Panc1 (cell line): ENCODE results near the gene GNB1. TPM values are rescaled to one million over a fixed set of nuclear protein-coding genes. Genes with fewer than 3 reads are reported as not detected.

ENCODE experiments used
- ATAC-seq: fragments of 200-7000 bp; cut with Tn5 transposase; 2 replicates; pipeline ENCODE4 v1.9.1; 2020; ENCODE audit warnings: mild to moderate bottlenecking, moderate library complexity
- BruUV-seq: library from RNA; stranded (reverse); fragments of 400-500 nt; replicated peaks from 2 replicates; lab custom pipeline; 2021; lab: Mats Ljungman, UMichigan
- CTCF ChIA-PET: fragments of 300-600 bp; sonication (Branson Sonifier 250); formaldehyde crosslinking; loops from one replicate; lab custom pipeline; 2022; ENCODE audit warnings: antibody characterized with exemption; lab: Charles Lee
- POLR2A ChIA-PET: fragments of 300-600 bp; sonication (Branson Sonifier 250); formaldehyde crosslinking; loops from one replicate; lab custom pipeline; 2022; ENCODE audit warnings: antibody characterized with exemption; lab: Charles Lee
- DNase-seq: peaks from one replicate; pipeline ENCODE4 v3.0.0-alpha.2; 2010; ENCODE audit warnings: low read depth, low spot score
- H3K27ac ChIP-seq: 2 replicates; pipeline ENCODE4 v1.5.1; 2011; ENCODE audit warnings: mild to moderate bottlenecking, low read length, inconsistent platforms
- H3K27me3 ChIP-seq: fragments of 200-500 bp; sonication (Bioruptor generic); 2 replicates; pipeline ENCODE4 v1.6.0; 2014; ENCODE audit warnings: low read length, inconsistent platforms; ENCODE audit not compliant: control insufficient read depth, insufficient read depth
- H3K36me3 ChIP-seq: fragments of 200-500 bp; sonication (Bioruptor generic); 2 replicates; pipeline ENCODE4 v1.5.1; 2014; ENCODE audit warnings: inconsistent platforms, mild to moderate bottlenecking, low read length, moderate library complexity; ENCODE audit not compliant: control insufficient read depth, insufficient read depth
- H3K4me1 ChIP-seq: 2 replicates; pipeline ENCODE4 v1.5.1; 2011; ENCODE audit warnings: inconsistent platforms, mild to moderate bottlenecking, low read length, moderate library complexity; ENCODE audit not compliant: control insufficient read depth, insufficient read depth
- H3K4me3 ChIP-seq, 2 experiments: 2 replicates each; pipeline ENCODE4 v1.5.1; 2011 to 2012; ENCODE audit warnings: low read depth in 2 of 2, low read length in 2 of 2, mild to moderate bottlenecking in 2 of 2, inconsistent platforms in 1 of 2, moderate library complexity in 1 of 2
- H3K9me3 ChIP-seq: fragments of 200-500 bp; sonication (Bioruptor generic); 2 replicates; pipeline ENCODE4 v1.5.1; 2014; ENCODE audit warnings: low read depth, mild to moderate bottlenecking, inconsistent platforms, low read length, moderate library complexity; ENCODE audit not compliant: control insufficient read depth, insufficient read depth
- POLR2AphosphoS5 ChIP-seq: IDR thresholded peaks from 2 replicates; pipeline ENCODE4 v1.6.1; 2012; ENCODE audit warnings: mild to moderate bottlenecking, low read depth, low read length, moderate library complexity
- SIN3A ChIP-seq: IDR thresholded peaks from 2 replicates; pipeline ENCODE4 v1.6.1; 2012; ENCODE audit warnings: low read depth, mild to moderate bottlenecking, low read length, moderate library complexity, borderline replicate concordance; ENCODE audit not compliant: insufficient read depth
- TCF7L2 ChIP-seq: IDR thresholded peaks from 2 replicates; pipeline ENCODE4 v1.6.1; 2011; ENCODE audit warnings: mild to moderate bottlenecking, low read depth, low read length, inconsistent platforms
- in situ Hi-C: cut with HindIII; loops from 2 replicates; pipeline ENCODE4 v1.10.0; 2016; ENCODE audit warnings: low sequenced_read_pairs, low pct_unique_long_range_greater_than_20kb
- intact Hi-C: fragments of 100-400 bp; cut with micrococcal nuclease; formaldehyde crosslinking; loops from one replicate; pipeline ENCODE4 v1.10.0; 2022; ENCODE audit not compliant: unreplicated experiment
- total RNA-seq: library from RNA; stranded (reverse); gene quantifications from one replicate; pipeline ENCODE4 v1.2.1, GENCODE V29; 2021; ENCODE audit not compliant: unreplicated experiment
- TF ChIP-seq, protein P1 (sequence below): fragments of 450-650 bp; IDR thresholded peaks from 2 replicates; pipeline ENCODE4 v1.5.1; 2017; ENCODE audit warnings: mild to moderate bottlenecking
- TF ChIP-seq, protein P2 (sequence below), 2 experiments: IDR thresholded peaks; 2 replicates each; pipeline ENCODE4 v1.6.1; 2011 to 2012; ENCODE audit warnings: low read depth in 2 of 2, control low read depth in 1 of 2, low read length in 1 of 2, mild to moderate bottlenecking in 1 of 2, moderate library complexity in 1 of 2; ENCODE audit not compliant: insufficient read depth in 1 of 2

GNB1 gene
- total RNA-seq, 1 experiment from 2014 or later = 499 TPM

DNA sequence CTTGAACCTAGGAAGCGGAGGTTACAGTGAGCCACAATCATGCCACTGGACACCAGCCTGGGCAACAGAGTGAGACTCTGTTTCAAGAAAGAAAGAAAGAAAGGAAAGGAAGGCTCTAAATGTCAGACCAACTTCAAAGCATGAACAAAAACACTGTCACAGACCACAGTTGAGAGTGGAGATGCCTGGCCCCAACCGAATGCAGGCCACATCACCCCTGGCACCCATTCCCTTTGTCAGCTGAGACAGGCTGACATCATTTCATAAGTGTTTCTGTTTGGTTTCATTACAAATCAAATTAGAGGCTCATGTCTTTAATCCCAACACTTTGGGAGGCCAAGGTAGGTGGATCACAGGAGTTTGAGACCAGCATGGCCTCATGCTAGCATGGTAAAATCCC lies 84.0 kb downstream of the GNB1 start:
- TF ChIP-seq, protein P1, sequence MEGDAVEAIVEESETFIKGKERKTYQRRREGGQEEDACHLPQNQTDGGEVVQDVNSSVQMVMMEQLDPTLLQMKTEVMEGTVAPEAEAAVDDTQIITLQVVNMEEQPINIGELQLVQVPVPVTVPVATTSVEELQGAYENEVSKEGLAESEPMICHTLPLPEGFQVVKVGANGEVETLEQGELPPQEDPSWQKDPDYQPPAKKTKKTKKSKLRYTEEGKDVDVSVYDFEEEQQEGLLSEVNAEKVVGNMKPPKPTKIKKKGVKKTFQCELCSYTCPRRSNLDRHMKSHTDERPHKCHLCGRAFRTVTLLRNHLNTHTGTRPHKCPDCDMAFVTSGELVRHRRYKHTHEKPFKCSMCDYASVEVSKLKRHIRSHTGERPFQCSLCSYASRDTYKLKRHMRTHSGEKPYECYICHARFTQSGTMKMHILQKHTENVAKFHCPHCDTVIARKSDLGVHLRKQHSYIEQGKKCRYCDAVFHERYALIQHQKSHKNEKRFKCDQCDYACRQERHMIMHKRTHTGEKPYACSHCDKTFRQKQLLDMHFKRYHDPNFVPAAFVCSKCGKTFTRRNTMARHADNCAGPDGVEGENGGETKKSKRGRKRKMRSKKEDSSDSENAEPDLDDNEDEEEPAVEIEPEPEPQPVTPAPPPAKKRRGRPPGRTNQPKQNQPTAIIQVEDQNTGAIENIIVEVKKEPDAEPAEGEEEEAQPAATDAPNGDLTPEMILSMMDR = no peak
- POLR2A ChIA-PET = interaction anchor here (0.7 kb wide), 1 partner anchor 25 kb away, joined by 3 read pairs; no protein-coding TSS in a partner anchor
- in situ Hi-C loops = no loop called here
- ATAC-seq (no peak), DNase-seq (no peak)
- Histone ChIP-seq H3K4me1 (no peaks in the 10 kb centered on the region), H3K9me3 (no peaks in the 10 kb centered on the region), H3K4me3 (no peak overlapping the region), H3K27ac (no peak overlapping the region), H3K27me3 (no peaks in the 10 kb centered on the region), H3K36me3 (peaks cover 11% of the 10 kb centered on the region)
- intact Hi-C loops = no loop called here
- BruUV-seq = no TSS peak
- CTCF ChIA-PET = no interaction called here

DNA sequence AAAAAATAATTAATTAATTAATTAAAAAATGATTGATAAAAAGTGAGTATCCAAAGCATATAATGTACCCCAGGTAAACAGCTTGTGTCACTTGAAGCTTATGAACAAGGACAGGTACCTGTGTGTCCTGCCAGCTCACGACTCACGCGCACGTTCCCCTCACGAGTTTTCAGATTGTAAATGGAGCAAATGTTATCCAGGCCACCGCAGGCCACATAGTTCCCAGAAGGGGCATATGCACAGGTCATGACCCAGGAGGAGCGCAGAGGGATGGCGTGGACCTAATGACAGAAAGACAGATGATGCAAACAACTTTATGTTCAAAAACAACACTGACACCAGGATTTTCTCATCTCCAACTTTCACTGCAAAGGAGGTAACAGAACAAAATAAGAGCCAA lies 86.6 kb downstream of the GNB1 start:
- Histone ChIP-seq H3K27me3 (no peaks in the 10 kb centered on the region), H3K4me1 (no peaks in the 10 kb centered on the region), H3K27ac (no peak overlapping the region), H3K9me3 (no peaks in the 10 kb centered on the region), H3K36me3 (peaks cover 17% of the 10 kb centered on the region), H3K4me3 (no peak overlapping the region)
- ATAC-seq (no peak), DNase-seq (no peak)
- no TSS peak for BruUV-seq
- intact Hi-C loops = no loop called here
- in situ Hi-C loops = no loop called here
- ChIA-PET CTCF (no interaction called here), POLR2A (no interaction called here)
- TF ChIP-seq TCF7L2 = no peak
- TF ChIP-seq SIN3A = no peak
- TF ChIP-seq, protein P2, sequence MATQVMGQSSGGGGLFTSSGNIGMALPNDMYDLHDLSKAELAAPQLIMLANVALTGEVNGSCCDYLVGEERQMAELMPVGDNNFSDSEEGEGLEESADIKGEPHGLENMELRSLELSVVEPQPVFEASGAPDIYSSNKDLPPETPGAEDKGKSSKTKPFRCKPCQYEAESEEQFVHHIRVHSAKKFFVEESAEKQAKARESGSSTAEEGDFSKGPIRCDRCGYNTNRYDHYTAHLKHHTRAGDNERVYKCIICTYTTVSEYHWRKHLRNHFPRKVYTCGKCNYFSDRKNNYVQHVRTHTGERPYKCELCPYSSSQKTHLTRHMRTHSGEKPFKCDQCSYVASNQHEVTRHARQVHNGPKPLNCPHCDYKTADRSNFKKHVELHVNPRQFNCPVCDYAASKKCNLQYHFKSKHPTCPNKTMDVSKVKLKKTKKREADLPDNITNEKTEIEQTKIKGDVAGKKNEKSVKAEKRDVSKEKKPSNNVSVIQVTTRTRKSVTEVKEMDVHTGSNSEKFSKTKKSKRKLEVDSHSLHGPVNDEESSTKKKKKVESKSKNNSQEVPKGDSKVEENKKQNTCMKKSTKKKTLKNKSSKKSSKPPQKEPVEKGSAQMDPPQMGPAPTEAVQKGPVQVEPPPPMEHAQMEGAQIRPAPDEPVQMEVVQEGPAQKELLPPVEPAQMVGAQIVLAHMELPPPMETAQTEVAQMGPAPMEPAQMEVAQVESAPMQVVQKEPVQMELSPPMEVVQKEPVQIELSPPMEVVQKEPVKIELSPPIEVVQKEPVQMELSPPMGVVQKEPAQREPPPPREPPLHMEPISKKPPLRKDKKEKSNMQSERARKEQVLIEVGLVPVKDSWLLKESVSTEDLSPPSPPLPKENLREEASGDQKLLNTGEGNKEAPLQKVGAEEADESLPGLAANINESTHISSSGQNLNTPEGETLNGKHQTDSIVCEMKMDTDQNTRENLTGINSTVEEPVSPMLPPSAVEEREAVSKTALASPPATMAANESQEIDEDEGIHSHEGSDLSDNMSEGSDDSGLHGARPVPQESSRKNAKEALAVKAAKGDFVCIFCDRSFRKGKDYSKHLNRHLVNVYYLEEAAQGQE (IDR thresholded peaks at IDR 0.05; ENCODE audit: insufficient read depth in 1 of 2, low read depth in 2 of 2, low read length in 1 of 2) = no peak
- TF ChIP-seq, protein P1 = no peak
- no peak for TF ChIP-seq POLR2AphosphoS5

DNA sequence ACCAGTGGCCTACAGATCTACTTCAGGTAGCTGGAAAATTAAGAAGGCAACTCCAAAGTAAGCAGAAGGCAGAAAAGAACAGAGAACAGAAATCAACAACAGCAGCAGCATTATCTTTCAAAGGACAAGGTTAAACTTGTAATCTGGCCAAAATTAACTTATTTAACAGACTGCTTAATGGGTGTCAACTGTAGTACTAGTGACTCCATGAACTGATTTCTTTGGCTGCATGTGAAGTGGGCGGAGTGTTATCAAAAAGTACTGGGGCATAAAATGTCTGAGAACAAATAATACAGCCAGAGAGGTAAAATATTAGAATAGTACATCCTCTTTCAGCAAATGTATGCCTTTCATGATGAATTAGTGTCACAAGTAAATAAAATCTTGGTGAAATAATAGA lies 88.0 kb downstream of the GNB1 start:
- Histone ChIP-seq H3K4me1 (no peaks in the 10 kb centered on the region), H3K36me3 (peaks cover 18% of the 10 kb centered on the region), H3K27me3 (no peaks in the 10 kb centered on the region), H3K4me3 (no peak overlapping the region), H3K9me3 (no peaks in the 10 kb centered on the region), H3K27ac (no peak overlapping the region)
- DNase-seq = no peak
- POLR2A ChIA-PET = no interaction called here
- BruUV-seq = no TSS peak
- ATAC-seq = no peak
- TF ChIP-seq POLR2AphosphoS5 (no peak), SIN3A (no peak), TCF7L2 (no peak)
- TF ChIP-seq, protein P2 (IDR thresholded peaks at IDR 0.05; ENCODE audit: insufficient read depth in 1 of 2, low read depth in 2 of 2, low read length in 1 of 2) = no peak
- TF ChIP-seq, protein P1 = no peak
- in situ Hi-C loops (no loop called here), intact Hi-C loops (no loop called here)
- CTCF ChIA-PET = no interaction called here
